SJCRH30 (cell line): Measurements from ENCODE around the gene GPR156. TPM values are rescaled to one million over a fixed set of nuclear protein-coding genes. Genes with fewer than 3 reads are reported as not detected.
"Not testable (repeated sequence)": the region's sequence is repeated elsewhere in the genome, so short reads cannot be mapped to it uniquely, and the experiment has no call there.

Experiments
- DNase-seq, 2 experiments: peaks; one replicate each; pipeline ENCODE4 v3.0.0-alpha.2; 2015 to 2020
- H3K27ac ChIP-seq: fragments of 250-450 bp; sonication (Bioruptor Pico); 2 replicates; pipeline ENCODE4 v1.5.1; 2020; ENCODE audit warnings: mild to moderate bottlenecking, moderate library complexity
- H3K27me3 ChIP-seq: fragments of 250-450 bp; sonication (Bioruptor Pico); 2 replicates; pipeline ENCODE4 v1.5.1; 2020; ENCODE audit warnings: mild to moderate bottlenecking, moderate library complexity
- H3K36me3 ChIP-seq: fragments of 250-450 bp; sonication (Bioruptor Pico); 2 replicates; pipeline ENCODE4 v1.5.1; 2020; ENCODE audit warnings: mild to moderate bottlenecking, moderate library complexity
- H3K4me1 ChIP-seq: fragments of 250-450 bp; sonication (Bioruptor Pico); 2 replicates; pipeline ENCODE4 v1.5.1; 2020; ENCODE audit warnings: mild to moderate bottlenecking, moderate library complexity
- H3K4me3 ChIP-seq: fragments of 250-450 bp; sonication (Bioruptor Pico); 2 replicates; pipeline ENCODE4 v1.5.1; 2020; ENCODE audit warnings: mild to moderate bottlenecking, moderate library complexity
- H3K9me3 ChIP-seq: fragments of 250-450 bp; sonication (Bioruptor Pico); replicated peaks from 2 replicates; pipeline ENCODE4 v1.5.1; 2020; ENCODE audit warnings: mild to moderate bottlenecking, moderate library complexity
- total RNA-seq: library from RNA; depleted of rRNA; stranded (reverse); fragments of >200 nt; shearing (Covaris generic); gene quantifications from 2 replicates; pipeline ENCODE4 v1.2.3, GENCODE V29; 2014

The GPR156 gene
- total RNA-seq, 1 experiment from 2014 or later = 0.91 TPM

DNA sequence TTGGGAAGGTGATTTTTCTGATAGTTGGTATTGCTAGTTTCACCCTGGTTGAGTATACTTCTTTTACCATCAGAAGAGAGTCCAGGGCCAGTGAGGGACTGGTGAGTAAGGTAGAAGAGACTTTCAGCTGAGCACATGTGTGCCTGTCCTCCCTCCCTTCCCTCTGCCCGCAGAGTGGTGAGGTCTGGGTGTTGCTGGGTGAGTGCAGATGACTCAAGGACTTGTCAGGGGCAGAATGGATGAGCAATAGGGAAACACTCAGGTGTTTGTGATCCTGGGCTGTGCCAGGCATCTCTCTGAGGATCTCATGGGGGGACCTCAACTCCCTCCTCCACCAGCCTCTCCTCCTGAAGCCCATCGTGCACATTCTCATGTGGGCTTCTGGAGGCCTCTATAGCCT, 114.8 kb downstream of the GPR156 start:
- no peaks in the 10 kb centered on the region for H3K27me3 ChIP-seq
- H3K36me3 ChIP-seq = no peaks in the 10 kb centered on the region
- no peak overlapping the region for H3K4me3 ChIP-seq
- no peak overlapping the region for H3K27ac ChIP-seq
- no peaks in the 10 kb centered on the region for H3K4me1 ChIP-seq
- no peaks in the 10 kb centered on the region for H3K9me3 ChIP-seq
- no peak for DNase-seq

DNA sequence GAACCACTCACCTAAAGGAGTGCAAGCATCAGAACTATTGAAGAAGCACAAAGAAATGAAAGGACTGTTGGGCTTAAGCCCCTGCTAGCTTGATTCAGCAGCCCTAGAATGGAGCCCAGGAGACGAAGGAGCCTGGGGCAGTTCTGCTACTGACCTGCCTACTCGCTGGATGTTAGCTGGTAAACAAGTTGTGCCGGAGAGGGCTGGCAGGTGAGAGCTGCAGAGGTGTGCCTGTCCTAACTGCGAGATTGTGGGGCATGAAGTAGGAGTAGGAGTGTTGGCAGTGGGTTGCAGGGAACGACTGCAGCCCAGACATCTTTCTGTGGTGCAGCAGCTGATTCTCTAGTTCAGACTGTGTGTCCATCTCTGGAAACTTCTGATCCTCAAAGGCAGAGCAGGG, 115.6 kb downstream of the GPR156 start:
- H3K9me3 ChIP-seq = no peaks in the 10 kb centered on the region
- H3K4me1 ChIP-seq = no peaks in the 10 kb centered on the region
- H3K4me3 ChIP-seq = no peak overlapping the region
- H3K27ac ChIP-seq = no peak overlapping the region
- DNase-seq = no peak
- H3K36me3 ChIP-seq = no peaks in the 10 kb centered on the region
- H3K27me3 ChIP-seq = no peaks in the 10 kb centered on the region

DNA sequence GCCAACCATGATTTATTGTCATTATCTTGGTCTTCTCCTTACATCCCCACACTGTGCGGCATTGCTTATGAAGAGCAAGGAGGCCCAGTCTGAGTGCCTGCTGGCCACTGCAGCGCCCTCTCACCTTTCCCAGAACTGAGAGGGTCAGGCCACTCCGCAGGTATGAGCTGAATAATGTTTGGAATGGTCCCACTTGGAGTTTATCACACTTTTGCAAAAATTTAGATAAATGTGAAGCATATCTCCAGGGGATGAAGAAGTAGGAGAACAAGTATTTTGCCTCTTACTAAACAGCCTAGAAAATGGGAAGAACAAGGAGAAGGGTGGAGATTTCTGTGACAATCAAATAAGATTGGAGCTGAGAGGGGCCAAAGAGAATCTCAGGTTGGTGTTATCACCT, 116.4 kb downstream of the GPR156 start:
- Histone ChIP-seq H3K27ac (no peak overlapping the region), H3K4me3 (no peak overlapping the region), H3K4me1 (no peaks in the 10 kb centered on the region), H3K27me3 (no peaks in the 10 kb centered on the region), H3K36me3 (no peaks in the 10 kb centered on the region), H3K9me3 (no peaks in the 10 kb centered on the region)
- no peak for DNase-seq

DNA sequence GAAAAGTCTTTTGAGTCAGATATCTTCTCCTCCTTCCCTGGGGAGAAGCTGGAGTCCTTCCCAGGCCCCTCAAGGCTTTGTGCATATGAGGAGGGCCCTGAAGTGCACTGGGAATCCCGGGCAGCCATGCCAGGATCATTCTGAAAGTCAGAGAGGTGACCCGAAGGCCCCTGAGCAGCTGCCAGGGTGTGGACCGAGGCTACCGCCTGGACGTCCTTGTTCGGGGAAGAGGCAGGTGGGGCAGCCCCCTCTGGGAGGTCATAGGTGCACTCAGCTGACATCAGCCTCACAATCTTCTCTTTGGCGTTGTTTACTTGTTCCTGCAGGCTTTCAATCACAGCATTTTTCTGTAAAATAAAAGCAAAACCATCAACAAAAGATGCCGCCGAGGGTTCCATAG, 117.0 kb downstream of the GPR156 start:
- H3K4me3 ChIP-seq = no peak overlapping the region
- no peak for DNase-seq
- no peak overlapping the region for H3K27ac ChIP-seq
- H3K9me3 ChIP-seq = no peaks in the 10 kb centered on the region
- no peaks in the 10 kb centered on the region for H3K27me3 ChIP-seq
- no peaks in the 10 kb centered on the region for H3K36me3 ChIP-seq
- no peaks in the 10 kb centered on the region for H3K4me1 ChIP-seq

DNA sequence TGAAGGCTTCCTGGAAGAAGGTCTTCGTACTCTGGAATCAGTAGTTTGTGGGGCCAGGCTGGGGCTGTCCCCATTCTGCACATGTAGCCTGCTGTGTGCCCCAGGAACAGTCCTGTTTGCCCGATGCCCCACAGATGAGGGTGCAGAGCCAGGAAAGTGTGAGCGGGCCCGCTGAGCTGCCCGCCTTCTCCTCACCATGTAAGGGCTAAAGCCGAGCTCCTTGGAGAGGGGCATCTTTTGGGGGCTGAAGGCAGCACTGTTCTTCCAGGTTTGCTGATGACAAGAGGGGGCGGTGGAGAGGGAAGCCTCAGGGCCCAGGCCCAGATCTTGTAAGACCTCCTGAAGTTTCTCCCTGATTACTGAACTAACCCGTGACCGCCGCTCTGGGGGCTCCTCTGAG, 117.5 kb downstream of the GPR156 start:
- Histone ChIP-seq H3K27ac (no peak overlapping the region), H3K9me3 (no peaks in the 10 kb centered on the region), H3K4me3 (no peak overlapping the region), H3K27me3 (no peaks in the 10 kb centered on the region), H3K36me3 (no peaks in the 10 kb centered on the region), H3K4me1 (no peaks in the 10 kb centered on the region)
- no peak for DNase-seq

DNA sequence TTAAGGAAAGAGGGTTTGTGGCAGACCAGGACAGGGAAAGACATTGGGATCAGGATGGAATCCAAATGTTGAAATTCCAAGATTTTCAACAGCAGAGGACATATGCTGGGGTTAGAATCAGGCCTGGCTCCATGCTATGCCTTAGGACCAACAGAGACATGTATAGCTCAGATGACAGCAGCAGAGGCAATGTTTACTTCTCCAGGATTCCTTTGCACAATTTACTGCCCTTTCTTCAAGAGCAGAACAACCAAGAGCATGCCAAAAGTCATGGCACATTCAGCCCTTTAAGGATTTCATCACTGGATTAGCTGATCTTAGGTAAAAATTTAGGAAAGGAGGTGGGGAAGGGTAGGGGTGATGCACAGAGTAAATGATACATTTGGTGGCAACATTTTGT, 121.2 kb downstream of the GPR156 start:
- H3K36me3 ChIP-seq = no peaks in the 10 kb centered on the region
- H3K4me3 ChIP-seq = no peak overlapping the region
- H3K9me3 ChIP-seq = no peaks in the 10 kb centered on the region
- H3K27me3 ChIP-seq = no peaks in the 10 kb centered on the region
- no peak overlapping the region for H3K27ac ChIP-seq
- no peaks in the 10 kb centered on the region; the same call in 1 of the 2 replicates for H3K4me1 ChIP-seq
- DNase-seq = no peak

DNA sequence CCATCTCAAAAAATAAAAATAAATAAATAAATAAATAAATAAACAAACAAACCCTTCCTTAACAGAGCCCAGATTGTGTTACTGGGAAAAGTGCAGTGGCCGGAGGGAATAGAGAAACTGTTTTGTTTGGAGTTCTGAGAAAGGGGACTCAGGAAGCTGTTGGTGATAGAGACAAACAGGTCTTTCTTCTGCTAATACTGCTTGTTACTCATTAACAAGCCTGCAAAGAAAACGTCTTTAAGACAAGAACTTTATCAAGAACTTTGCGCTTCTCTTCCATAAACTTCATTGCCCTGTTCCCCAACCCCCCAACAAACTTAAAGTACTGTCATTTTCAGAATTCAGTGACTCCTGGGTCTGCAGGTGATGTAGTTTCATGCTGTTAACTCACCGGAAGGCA, 122.0 kb downstream of the GPR156 start:
- no peak overlapping the region for H3K27ac ChIP-seq
- no peak for DNase-seq
- no peaks in the 10 kb centered on the region for H3K9me3 ChIP-seq
- no peaks in the 10 kb centered on the region for H3K36me3 ChIP-seq
- no peaks in the 10 kb centered on the region for H3K27me3 ChIP-seq
- no peaks in the 10 kb centered on the region; the same call in 1 of the 2 replicates for H3K4me1 ChIP-seq
- no peak overlapping the region for H3K4me3 ChIP-seq

DNA sequence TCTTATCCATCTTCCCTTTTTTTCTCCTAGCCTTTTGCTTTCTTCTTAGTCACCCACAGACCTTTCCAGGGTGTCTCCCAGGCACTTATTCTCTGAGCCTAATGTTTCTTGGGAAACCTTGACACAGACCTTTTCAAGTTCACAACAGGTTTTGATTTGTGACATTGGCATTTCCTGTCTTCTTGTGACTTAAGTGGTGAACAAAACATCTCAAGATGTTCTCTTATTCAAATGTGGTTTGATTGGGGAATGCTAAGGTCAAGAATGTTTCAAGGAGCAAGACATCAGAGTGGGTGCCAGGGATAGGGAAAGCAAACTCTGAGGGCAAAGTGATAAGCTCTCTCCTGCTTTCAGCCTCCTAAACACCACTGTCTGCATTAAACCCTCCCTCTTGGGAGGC, 122.6 kb downstream of the GPR156 start:
- Histone ChIP-seq H3K4me1 (no peaks in the 10 kb centered on the region; the same call in 1 of the 2 replicates), H3K4me3 (no peak overlapping the region), H3K27ac (no peak overlapping the region), H3K27me3 (no peaks in the 10 kb centered on the region), H3K36me3 (no peaks in the 10 kb centered on the region), H3K9me3 (no peaks in the 10 kb centered on the region)
- no peak for DNase-seq

DNA sequence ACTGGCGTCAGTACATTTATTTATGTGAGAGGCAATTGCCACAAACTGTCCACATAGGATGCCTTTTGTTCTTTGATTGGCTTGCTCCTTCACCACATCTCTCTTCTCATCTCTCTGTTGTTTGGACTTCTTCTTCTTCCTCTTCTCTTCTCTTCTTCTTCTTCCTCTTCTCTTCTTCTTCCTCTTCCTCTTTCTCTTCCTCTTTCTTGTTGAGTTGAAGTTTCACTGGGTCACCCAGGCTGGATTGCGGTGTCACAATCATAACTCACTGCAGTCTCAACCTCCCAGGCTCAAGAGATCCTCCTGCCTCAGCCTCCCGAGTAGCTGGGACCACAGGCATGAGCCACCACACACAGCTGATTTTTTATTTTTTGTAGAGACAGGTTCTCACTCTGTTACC, 123.1 kb downstream of the GPR156 start:
- no peaks in the 10 kb centered on the region; the same call in 1 of the 2 replicates for H3K4me1 ChIP-seq
- no peaks in the 10 kb centered on the region for H3K27me3 ChIP-seq

DNA sequence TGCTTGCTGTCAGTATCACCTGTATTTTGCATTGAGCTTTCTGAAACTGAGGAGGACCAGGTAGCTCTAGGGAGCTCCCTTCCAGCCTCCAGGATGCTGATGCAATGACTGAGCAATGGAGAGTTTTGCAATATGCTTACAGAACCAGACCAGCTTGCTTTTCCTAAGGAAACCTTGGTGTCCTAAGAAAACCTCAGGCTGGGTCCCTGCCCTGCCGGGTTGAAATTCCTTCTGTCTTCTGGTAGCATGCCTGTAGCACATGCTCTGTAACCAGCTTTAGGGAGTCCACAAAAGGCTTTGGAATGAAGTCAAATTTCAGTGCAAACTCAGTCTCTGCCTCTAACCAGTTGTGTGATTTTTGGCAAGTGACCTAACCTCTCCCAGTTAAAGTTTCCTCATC, 125.0 kb downstream of the GPR156 start:
- no peaks in the 10 kb centered on the region for H3K36me3 ChIP-seq
- no peak overlapping the region for H3K4me3 ChIP-seq
- H3K27me3 ChIP-seq = no peaks in the 10 kb centered on the region
- no peaks in the 10 kb centered on the region for H3K9me3 ChIP-seq
- no peaks in the 10 kb centered on the region; the same call in 1 of the 2 replicates for H3K4me1 ChIP-seq
- H3K27ac ChIP-seq = no peak overlapping the region
- DNase-seq = no peak

More for the DNA sequence above, 123.1 kb downstream of the GPR156 start:
- no peaks in the 10 kb centered on the region for H3K36me3 ChIP-seq
- H3K4me3 ChIP-seq = no peak overlapping the region
- no peaks in the 10 kb centered on the region for H3K9me3 ChIP-seq
- DNase-seq = no peak
- H3K27ac ChIP-seq = no peak overlapping the region

DNA sequence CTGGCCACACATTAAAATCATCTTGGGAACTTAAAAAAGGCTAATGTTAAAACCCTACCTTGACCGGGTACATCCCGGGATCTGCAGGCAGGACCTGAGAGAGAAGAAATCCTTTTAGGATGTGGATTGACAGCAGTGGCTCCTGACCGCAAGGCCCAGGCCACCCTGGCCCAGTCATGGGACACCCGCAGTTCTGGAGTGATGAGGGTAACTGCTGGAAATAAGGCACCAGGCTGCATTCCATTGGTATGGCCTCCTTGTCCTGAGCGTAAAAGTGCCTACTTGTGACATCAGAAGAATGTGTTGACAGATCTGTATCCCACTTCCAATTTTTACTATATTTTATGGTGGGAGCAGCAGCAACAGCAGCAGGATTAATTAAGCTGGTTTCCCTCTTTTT, 127.3 kb downstream of the GPR156 start:
- Histone ChIP-seq H3K36me3 (no peaks in the 10 kb centered on the region), H3K4me3 (no peak overlapping the region), H3K27ac (no peak overlapping the region), H3K4me1 (no peaks in the 10 kb centered on the region; the same call in 1 of the 2 replicates), H3K27me3 (no peaks in the 10 kb centered on the region), H3K9me3 (0 out of 2 replicates have a peak, but pooled peaks cover 2% of the 10 kb centered on the region)
- DNase-seq = no peak

DNA sequence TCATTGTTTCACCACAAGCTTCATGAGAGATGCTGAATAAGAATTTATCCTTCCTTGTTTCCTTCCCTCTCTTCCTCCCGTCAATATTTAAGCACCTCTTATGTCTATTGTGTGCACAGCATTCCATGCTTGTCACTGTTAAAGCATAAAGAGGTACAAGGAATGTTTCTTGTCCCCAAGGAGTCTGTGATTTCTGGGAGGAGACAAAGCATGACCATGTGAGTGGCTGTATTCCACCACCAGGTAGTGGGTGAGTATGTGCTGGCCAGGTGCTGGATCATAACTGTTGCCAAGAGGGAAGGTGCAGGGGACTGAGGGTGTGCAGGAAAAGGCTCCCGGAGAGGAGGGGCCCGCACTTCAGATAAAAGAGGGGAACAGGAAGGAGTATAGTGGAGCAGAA, 127.9 kb downstream of the GPR156 start:
- 0 out of 2 replicates have a peak, but pooled peaks cover 2% of the 10 kb centered on the region for H3K9me3 ChIP-seq
- no peak for DNase-seq
- no peaks in the 10 kb centered on the region for H3K36me3 ChIP-seq
- H3K27me3 ChIP-seq = no peaks in the 10 kb centered on the region
- H3K4me3 ChIP-seq = no peak overlapping the region
- H3K27ac ChIP-seq = no peak overlapping the region
- H3K4me1 ChIP-seq = no peaks in the 10 kb centered on the region; the same call in 1 of the 2 replicates

DNA sequence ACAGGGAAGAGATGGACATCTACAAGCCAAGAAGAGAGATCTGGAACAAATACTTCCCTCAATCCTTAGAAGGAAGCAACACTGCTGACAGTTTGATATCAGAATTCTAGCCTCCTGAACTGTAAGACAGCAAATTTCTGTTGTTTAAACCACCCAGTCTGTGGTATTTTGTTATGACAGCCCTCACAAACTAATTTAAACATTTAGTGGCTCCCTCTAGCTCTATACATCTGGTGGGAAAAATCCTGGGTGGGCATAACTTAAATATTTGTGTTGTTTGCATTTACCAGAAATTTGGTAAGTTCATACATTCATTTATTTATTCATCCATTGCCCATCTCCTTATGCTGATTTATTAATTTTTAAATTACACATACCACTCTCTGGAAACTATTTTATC, 128.3 kb downstream of the GPR156 start:
- Histone ChIP-seq H3K9me3 (0 out of 2 replicates have a peak, but pooled peaks cover 2% of the 10 kb centered on the region), H3K4me1 (no peaks in the 10 kb centered on the region; the same call in 1 of the 2 replicates)
- no peak for DNase-seq

DNA sequence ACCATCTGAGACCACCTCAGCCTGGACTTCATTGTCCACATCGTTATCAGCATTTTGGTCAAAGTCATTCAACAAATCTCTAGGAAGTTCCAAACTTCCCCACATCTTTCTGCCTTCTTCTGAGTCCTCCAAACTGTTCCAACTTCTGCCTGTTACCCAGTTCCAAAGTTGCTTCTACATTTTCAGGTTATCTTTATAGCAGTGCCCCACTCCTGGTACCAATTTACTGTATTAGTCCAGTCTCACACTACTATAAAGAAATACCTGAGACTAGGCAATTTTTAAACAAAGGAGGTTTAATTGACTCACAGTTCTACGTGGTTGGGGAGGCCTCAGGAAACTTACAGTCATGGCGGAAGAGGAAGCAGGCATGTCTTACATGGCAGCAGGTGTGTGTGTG, 129.3 kb downstream of the GPR156 start:
- not testable (repeated sequence) for DNase-seq

More for the DNA sequence above, 128.3 kb downstream of the GPR156 start:
- no peaks in the 10 kb centered on the region for H3K36me3 ChIP-seq
- no peaks in the 10 kb centered on the region for H3K27me3 ChIP-seq
- no peak overlapping the region for H3K4me3 ChIP-seq
- no peak overlapping the region for H3K27ac ChIP-seq

DNA sequence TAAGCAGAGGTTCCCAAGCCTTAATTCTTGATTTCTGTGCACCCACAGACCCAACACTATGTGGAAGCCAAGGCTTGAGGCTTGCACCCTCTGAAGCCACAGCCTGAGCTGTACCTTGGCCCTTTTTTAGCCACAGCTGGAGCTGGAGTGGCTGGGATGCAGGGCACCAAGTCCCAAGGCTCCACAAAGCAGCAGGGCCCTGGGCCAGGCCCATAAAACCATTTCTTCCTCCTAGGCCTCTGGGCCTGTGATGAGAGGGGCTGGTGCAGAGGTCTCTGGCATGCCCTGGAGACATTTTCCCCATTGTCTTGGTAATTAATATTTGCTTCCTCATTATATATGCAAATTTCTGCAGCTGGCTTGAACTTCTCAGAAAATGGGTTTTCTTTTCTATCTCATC, 129.9 kb downstream of the GPR156 start:
- H3K4me3 ChIP-seq = no peak overlapping the region
- H3K27ac ChIP-seq = no peak overlapping the region
- no peak for DNase-seq
- 0 out of 2 replicates have a peak, but pooled peaks cover 2% of the 10 kb centered on the region for H3K9me3 ChIP-seq
- no peaks in the 10 kb centered on the region for H3K36me3 ChIP-seq
- H3K27me3 ChIP-seq = no peaks in the 10 kb centered on the region
- no peaks in the 10 kb centered on the region; the same call in 1 of the 2 replicates for H3K4me1 ChIP-seq

More for the DNA sequence above, 129.3 kb downstream of the GPR156 start:
- H3K36me3 ChIP-seq, H3K9me3 ChIP-seq, H3K4me1 ChIP-seq, H3K4me3 ChIP-seq, H3K27ac ChIP-seq, H3K27me3 ChIP-seq: not testable (repeated sequence)

DNA sequence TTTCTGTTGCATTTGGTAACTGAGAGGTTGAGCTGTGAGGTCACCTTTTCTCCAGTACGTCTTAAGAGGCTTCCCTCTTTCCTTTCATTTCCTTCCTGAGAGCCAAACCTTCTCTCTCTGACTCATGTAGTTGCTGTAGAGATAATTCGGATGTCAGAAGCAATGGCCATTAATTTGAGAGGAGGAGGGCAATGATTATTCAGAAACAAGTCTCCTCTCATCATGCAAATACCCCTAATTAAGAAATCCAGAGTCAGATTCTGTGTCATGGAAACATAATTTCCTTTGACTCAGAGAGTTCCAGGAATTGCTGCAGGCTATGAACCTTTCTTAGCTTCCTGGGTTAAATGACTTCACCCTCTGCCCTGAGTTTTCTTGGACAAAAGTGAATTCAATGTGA, 131.7 kb downstream of the GPR156 start:
- no peaks in the 10 kb centered on the region for H3K4me1 ChIP-seq
- no peaks in the 10 kb centered on the region for H3K36me3 ChIP-seq
- no peaks in the 10 kb centered on the region for H3K27me3 ChIP-seq
- DNase-seq = no peak
- no peak overlapping the region for H3K27ac ChIP-seq
- H3K4me3 ChIP-seq = no peak overlapping the region
- H3K9me3 ChIP-seq = 0 out of 2 replicates have a peak, but pooled peaks cover 2% of the 10 kb centered on the region
